OCI-M1 (cell line): Measurements from ENCODE around the gene LMCD1.

Experiments used
- DNase-seq: peaks from one replicate; lab custom pipeline; 2025; lab: John Stamatoyannopoulos, UW

LMCD1 gene

GRCh38 chr3:8501371-8502131 lies at the start of gene LMCD1:
TSS of gene LMCD1 (plus strand) at chr3:8501823. CDS start at chr3:8501939, 116 bp downstream.
- peak; percentile 98 for DNase-seq

GRCh38 chr3:8452112-8452511 lies 49.5 kb upstream of the LMCD1 start:
- DNase-seq: no peak

DNA sequence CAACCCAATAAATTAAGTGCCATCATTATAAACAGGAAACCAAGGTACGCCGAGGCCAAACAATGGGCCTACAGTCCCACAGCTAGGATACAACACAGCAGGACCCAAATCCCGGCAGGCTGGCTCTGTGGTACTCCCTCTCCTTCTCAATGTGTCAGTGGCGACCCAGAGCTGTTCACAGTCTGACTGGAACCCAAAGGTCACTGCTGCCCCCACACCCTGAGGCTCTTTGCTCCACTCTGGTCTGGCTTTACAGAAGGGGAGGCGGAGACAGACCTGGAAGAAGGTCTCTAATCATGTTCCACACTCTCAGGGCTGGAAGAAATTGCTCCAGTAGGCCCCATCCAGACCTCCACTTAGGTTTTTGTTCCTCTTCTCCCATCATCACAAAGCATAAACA lies 48.5 kb upstream of the LMCD1 start:
- no peak for DNase-seq

DNA sequence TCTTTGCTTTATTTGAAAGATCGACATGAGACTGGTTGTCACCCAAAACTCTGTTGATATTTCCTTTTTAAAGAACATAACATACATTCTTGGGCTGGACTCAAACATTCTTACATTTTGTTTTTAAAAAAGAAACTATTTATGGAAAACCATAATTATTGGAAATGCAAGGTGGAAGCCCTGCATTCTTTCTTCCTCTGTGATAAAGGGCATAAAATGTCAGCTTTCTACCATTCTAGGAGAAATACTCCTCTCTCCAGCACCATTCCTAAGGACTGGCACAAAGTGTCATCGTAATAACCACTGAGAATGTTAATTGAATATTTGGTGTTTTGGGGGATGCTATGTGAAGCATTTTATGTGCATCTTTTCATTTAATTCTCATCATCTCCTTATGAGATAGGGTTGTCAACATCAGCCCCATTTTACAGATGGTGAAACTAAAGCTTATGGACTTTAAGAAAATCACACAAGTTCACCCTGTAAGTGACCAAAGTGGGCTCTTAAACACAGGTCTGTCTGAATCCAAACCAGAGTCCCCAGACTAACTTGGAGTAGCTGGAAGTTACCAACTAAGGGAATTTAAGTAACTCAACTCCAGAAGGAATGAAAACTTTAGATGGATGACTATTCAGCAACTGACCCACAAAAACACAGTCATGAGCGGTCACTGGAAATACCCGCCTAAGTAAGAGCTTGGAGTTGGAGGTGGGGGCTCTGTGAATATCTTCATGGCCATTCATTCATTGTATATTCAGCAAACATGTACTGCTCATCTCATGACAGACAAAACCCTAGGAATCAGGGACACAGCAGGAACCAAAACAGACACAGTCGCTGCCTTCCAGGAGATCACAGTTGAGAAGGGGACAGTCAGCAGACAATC lies 45.9 kb upstream of the LMCD1 start:
- no peak for DNase-seq

GRCh38 chr3:8456412-8456811 lies 45.2 kb upstream of the LMCD1 start:
- no peak for DNase-seq

- DNase-seq: no peak
Measured at GRCh38 chr3:8457039-8457438, 44.6 kb upstream of the LMCD1 start.

GRCh38 chr3:8458238-8458661 lies 43.4 kb upstream of the LMCD1 start:
- no peak for DNase-seq

DNA sequence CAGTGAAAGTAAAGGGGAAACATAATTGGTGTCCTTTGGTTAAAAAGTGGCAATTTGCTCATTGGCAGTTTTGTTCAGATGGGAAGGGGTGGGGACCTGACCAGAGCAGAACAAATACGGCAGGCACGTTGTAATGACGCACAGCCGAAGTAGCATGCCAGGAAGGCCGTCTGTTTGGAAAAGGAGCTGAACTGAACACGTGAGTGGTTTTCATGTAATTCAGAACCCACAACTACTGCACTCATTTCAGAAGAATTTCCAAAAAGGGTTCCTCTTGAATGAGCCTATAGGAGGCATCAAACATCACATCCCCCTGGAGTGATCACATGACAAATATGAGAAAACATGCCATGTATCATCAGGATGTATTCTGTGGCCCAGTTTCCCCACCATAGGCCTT lies 42.9 kb upstream of the LMCD1 start:
- no peak for DNase-seq

DNA sequence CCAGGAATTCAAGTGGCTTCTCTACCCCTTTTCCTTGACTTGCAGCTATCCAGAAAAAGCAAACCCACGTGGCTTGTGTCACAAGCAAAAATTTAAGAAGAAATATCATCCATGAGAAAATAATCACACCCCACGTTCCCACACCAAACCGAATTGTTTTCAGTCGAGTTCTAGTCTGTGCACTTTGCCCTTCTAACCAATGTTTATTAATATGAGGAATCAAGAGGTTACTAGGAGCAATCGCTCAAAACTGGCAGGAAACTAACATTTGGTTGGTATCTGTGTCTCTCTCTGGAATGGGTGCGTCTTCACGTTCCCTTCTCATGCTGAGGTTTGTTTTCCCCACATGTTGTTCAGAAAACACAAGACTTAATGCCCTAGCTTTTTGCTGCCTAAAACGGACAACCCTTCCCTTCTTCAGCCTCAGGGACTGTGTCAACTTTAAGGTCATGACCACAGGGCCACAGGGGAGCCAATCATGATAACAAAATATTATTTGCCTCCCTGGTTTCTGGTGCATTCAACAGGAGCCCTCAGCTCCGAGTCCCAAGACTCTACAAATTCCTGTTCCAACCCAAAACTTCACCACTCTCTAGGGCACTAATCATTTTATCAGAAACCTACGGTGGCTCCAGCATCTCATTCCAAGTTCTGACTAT lies 41.4 kb upstream of the LMCD1 start:
- no peak for DNase-seq

GRCh38 chr3:8460815-8461456 lies 40.7 kb upstream of the LMCD1 start:
- DNase-seq: peak; percentile 63

GRCh38 chr3:8464668-8465067 lies 37.0 kb upstream of the LMCD1 start:
- DNase-seq: no peak

GRCh38 chr3:8466526-8466925 lies 35.1 kb upstream of the LMCD1 start:
- no peak for DNase-seq

DNA sequence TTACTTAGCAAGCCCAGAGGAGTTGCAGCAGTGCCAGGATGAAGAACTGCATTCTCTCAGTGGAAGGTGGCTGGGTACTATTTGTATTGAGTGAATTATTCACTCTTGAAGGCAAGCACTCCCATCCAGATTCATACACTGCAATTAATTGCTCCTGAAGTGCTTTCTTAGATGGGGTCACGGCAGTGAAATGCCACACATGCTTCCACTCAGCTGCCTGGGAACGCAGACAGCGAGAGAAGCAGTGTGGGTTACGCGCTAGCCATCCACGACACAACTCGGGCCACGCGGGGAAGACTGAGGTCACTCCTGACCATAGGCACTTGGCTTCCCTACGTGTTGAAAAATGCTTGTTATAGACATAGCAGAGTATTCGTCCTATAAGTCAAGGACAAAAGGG lies 30.8 kb upstream of the LMCD1 start:
- DNase-seq: no peak

- no peak for DNase-seq
Measured at GRCh38 chr3:8472549-8472948, 29.1 kb upstream of the LMCD1 start.

DNA sequence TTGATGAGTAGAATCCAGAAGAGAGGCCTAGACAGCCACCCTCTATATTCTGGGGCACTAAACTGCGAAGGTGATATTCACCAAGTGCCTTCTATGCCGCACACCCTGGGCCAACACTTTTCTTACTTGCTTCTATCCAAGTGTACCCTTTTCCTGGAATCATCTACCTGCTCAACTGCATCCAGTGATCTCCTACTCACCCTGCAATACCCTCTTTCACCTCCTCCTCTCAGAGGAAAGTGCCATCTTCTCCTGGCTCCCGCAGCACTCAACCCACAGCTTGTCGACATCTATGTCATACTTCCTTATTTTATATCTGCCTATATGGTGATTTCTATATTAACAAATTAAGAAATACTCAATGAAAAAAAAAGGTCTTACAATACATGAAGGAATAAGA lies 28.6 kb upstream of the LMCD1 start:
- no peak for DNase-seq

- DNase-seq: no peak
Measured at GRCh38 chr3:8473990-8474389, 27.6 kb upstream of the LMCD1 start.

- no peak for DNase-seq
Measured at GRCh38 chr3:8474991-8475390, 26.6 kb upstream of the LMCD1 start.

- DNase-seq: no peak
Measured at GRCh38 chr3:8480699-8481098, 20.9 kb upstream of the LMCD1 start.

DNA sequence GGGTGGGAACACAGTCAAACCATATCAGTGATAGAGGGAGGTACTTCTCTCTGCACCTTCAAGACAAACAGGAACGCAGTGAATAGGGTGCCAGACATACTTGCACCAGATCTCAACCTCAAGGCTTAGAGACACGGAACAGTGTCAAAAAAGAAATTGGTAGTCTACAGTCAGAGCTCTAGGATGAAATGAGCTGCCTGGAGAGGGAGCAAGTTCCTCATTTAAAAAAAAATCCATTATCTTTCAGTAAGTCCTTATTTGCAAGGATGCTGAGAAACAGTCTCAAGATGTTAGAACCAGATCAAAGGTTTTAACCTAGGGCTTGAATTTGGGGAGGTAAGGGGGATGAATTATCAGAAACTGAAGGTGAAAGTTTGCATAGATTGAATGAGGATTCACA lies 20.2 kb upstream of the LMCD1 start:
- DNase-seq: peak; percentile 71

- no peak for DNase-seq
Measured at GRCh38 chr3:8482263-8482662, 19.4 kb upstream of the LMCD1 start.

DNA sequence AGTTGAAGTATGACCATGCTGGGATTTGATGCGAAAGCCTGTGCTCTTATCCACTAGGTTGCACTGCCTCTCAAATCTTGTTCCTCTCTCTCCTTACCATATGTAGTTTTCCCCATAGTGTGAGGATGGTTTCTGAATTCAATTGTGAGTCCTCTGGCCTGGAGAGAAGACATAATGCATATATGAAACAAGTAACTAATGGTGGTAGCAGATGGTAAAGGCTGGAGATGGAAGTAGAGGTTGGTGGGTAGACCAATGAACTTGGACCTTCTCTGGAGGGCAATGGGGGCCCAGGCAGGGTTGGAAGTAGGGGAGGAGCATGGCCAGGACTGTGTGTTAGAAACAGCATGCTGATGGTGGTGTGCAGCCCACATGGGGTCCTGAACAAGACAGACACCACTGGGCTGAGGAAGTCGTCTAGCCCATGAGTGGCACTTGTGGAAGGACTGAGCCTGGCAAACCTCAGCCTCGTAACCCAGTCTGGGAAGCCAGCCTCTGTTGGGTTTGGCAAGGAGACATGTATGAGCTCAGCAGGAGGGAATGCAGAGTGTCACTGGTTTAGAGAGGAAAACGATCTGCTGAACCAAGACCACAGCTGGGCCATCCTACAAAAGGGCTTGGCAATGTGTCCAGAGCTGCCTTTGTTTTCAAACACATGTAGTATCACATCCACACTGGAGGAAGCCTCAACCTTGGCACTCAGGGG lies 18.5 kb upstream of the LMCD1 start:
- no peak for DNase-seq
